HG03378 (cell line): Measurements from ENCODE around the gene SHROOM1.

ENCODE experiments used
- ATAC-seq: cut with Tn5 transposase; IDR thresholded peaks from one replicate; pipeline ENCODE4 v1.9.1; 2021; ENCODE audit warnings: mild to moderate bottlenecking, moderate library complexity; ENCODE audit not compliant: unreplicated experiment

The SHROOM1 gene

DNA sequence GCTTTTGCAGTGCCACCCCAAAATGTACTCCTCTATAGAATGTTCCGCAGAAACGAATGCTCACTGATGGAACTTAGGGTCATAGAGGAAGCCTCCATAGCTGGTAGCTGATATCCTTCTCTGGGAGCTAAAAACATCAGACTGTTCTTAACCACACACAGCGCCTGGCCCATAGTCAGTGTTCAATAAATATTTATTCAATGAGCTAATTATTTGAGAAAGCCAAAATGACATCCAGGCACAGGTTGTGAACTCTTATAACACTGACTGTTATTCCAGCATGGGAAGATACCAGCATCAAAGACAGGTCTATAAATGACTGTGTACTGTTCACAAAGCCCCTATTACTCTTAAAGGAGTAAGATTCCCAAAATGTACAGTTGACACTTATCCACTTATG, 22.9 kb upstream of the SHROOM1 start:
- ATAC-seq, result no peak

DNA sequence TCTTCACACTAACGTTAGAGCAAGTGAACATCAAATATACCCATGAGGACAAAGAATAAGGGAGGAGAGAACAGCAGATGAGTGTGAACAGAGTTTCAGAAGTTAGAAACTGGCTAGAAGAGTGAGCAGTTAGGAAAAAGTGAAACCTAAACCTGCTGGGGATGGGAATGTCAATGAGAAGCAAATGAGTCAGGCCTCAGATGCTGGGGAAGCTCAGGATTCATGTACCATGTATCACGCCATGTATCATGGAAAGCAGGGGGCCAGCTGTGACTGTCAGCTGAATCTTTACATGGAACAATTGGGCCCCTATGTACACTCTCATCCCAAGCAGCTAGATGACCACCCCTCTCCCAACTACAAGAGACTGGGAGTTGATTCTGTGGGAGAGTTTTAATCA, 19.6 kb upstream of the SHROOM1 start:
- ATAC-seq, result no peak

DNA sequence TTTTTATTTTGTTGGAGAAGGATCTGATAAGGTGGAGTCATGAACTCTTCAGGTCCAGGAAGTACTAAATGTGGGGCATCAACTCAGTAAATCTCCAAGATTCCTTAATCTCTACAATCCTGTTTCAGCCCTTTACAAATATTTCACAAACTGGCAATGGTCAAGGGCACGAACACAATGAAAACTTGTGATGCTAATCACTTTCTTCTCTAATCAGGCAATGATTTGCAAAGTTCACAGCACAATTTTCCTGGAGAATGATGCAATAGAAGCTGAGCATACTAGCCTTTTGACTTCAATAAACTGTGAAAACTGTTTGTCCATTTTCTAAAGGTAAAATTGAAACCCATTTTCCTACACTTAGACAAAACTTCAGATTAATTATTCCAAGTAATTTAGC, 18.9 kb upstream of the SHROOM1 start:
- ATAC-seq, result no peak

- no peak for ATAC-seq
Measured at GRCh38 chr5:132848270-132848669, 17.8 kb upstream of the SHROOM1 start.

- no peak for ATAC-seq
Measured at GRCh38 chr5:132841305-132841704, 10.9 kb upstream of the SHROOM1 start.

DNA sequence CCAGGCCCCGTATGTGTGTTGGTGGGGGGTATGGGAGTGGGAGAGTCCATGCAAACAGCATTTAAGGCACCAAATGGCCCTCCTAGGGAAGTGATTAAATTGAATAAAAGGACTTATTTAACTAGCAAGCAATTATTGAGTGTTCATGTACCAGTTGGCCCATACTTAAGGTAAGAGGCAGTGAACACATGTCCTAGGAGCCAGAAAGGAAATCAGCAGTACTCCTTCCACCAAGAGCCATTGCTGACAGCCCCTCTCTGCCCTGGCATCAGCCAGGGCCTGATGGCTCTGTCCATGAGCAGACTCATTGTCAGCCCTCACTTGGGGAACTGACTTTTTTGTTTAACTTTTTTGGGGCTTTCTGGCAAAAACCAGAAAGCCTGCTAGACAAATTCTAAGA, 10.4 kb upstream of the SHROOM1 start:
- no peak for ATAC-seq

DNA sequence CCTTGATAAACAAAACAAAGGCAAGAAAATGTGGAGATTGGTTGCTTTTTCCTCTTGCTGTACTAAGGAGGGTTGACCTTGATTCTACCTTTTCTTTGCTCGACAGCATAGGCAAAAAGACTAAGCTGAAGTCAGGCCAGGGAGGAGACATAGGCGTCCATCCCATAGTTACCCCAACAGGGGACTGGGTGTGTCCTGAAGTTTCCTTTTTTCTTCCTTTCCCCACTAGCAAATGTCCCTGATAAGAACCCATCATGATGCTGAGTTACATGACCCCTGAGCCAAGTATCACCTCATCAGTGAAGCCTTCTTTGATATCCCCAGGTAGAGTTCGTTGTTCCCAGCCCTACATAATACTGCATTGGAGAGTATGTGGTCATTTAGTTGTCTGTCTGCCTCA, 9.9 kb upstream of the SHROOM1 start:
- no peak for ATAC-seq

DNA sequence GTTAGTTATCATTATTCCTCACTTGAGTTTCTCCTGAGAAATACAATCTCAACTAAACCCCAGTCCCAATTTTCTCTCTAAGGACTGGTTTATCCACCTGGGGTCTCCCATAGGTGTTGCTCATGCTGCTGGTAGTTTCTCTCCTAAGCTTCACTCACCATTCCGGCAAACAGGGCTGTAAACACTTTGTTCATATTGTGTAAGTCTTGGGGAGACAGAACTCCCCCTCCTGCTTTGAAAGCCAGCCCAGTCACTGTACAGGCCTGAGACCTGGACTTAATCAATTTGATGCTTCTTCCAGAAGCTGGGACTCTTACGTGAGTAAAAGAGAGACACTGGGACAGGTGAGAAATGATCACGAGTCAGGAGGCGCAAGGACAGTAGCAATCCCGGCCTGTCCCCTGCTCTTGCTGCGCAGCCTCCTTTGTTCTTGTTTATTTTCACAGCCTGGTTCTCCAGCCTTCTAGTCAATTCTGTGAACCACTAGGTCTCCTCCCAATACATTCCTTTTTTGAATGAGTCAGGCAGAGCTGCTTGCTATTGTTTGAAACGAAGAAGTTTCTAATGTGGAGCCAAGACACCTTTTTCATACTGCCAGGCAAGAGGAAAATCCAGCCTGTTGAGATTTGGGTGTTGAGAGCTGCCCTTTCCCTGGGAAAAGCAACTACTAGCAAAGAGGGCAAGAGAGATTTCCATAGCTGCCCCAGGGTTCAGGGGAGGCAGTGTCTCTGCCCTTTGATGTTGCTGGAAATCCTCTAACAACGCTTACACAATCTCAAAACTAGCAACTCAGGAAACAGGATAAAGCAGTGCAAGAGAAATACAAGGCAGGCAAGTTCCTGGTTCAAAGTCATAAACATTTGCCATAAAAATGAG, 9.2 kb upstream of the SHROOM1 start:
- ATAC-seq, result no peak

DNA sequence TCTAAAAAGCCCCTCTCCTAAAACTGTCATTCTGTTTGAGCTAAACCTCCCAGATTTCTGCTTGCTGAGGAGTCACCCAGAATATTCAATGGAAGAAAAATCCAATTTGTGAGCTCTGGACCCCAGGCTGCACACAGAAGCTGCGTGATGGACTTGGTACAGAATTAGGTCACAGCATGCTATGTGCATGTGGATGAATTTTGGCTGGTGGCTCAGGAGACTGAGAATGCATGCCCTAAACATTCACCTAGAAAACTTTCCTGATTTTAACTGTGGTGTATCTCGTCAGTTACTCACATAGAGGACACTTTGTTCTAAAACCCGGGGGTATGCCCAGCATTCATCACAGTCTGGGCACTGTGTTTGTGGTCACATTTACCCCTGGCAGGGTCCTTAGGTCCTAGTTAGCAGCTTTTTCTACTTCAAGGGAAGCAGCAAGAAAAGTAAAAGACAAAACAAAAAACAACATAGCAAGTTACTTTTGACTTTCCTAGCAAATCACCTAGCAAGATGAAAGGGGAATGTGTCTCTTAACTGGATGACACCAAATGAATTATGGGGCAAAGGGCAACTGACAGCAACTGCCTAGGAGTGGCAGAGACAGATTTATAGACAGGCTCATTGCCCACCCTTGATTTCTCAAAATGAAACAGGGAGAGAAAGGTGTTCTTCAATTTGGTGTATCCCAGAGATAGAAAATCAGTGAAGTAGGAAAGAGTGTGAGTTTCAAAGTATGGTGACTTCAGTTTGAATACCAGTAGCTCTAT, 8.3 kb upstream of the SHROOM1 start:
- ATAC-seq, result no peak

- ATAC-seq, result no peak
Measured at GRCh38 chr5:132837868-132838267, 7.4 kb upstream of the SHROOM1 start.

DNA sequence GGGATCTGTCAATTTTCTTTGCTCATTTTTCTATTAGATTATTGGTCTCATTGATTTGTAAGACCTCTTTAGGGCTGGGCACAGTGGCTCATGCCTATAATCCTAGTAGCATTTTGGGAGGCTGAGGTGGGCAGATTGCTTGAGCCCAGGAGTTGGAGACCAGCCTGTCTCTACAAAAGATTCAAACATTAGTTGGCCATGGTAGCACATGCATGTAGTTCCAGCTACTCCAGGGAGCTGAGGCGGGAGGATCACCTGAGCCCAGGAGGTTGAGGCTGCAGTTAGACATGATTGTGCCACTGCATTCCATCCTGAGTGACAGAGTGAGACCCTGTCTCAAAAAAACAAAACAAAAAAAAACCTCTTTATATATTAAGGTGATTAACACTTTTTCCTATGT, 6.4 kb upstream of the SHROOM1 start:
- ATAC-seq, result no peak

GRCh38 chr5:132834057-132834456, 3.6 kb upstream of the SHROOM1 start:
- ATAC-seq, result no peak

DNA sequence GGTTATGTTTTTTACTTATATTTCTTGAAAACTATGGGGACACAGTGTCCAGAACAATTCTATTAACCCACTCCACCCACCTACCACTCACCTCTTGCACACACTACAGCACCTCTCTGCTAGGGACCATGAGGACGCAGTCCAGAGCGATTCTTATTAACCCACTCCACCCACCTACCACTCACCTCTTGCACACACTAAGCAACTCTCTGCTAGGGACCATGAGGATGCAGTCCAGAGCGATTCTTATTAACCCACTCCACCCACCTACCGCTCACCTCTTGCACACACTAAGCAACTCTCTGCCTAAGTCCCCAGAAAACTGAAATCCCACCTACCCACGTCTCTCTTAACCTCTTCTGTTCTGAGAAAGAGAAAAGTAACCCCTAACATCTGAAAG, 2.2 kb upstream of the SHROOM1 start:
- ATAC-seq, result no peak

DNA sequence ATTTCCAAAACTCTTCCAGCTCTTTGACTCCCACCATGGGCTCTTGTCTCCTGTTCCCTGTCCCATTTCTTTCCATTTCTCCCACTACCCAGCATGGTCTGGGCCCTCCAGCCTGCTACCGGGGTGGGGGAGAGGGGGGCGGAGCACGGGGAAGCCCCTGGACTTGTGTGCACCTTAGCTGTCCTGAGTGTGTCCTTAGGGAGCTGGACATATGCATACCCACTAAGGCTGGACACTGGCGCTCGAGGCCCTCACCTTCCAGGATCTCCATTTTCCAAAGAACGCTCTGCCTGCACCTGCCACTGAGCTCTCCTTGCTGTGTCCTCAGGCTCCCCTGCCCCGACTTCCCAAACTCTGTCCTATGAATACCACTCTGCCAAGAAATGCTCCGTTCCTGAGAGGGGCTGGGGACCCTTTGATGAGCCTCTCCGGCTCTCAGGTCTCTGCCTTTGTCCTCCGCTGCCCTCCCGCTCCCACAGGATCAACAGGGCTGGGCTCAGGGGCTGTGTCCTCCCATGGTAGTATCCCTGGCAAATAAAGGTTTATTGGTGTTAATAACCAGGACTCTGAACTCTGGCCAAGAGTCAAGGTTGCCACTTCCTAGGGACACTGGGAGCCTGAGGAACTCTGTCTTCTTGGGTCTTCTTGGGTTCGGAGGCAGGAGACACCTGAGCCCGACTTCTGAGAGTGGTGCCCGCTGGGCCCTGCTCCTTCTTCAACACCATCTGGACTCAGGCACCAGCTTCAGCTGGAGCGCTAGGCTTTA, 831 bp upstream of the SHROOM1 start:
- ATAC-seq, result no peak

- peak; percentile 61 for ATAC-seq
Measured at GRCh38 chr5:132829742-132830435, 558 bp downstream of the SHROOM1 start.

- no peak for ATAC-seq
Measured at GRCh38 chr5:132828846-132829494, 1.5 kb downstream of the SHROOM1 start.

DNA sequence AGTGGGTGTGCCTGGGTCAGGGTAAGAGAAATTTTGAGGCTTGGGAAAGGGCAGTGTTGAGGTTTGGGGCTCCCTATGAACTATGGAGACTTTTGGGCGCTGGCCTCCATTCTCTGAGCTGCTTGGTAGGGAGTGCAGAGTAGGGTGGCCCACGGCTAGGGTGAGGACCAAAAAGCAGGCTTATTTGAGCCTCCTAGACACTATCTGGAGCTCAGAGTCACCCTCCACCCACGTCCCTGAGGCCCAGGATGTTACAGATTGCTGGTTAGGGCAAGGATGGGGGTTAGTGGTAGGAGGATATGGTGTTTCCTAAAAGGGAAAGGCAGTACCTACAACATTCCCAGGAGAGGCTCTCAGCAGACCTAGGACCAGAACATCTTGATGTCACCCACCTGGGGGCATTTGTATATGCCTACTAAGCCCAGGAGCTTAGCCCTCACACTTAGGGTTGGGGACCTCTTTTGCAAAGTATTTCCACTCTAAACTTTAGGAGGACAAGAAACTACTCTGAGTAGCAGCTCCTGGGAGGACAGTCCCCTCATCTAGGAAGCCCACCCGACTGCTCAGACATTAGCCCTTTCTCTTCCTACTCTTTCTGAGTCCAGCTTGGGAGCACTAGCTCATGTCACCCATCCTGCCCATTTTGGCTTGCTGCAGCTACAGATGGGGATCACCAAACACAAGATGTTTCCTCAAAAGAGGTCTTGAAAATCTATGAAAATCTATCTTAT, 2.3 kb downstream of the SHROOM1 start:
- no peak for ATAC-seq

DNA sequence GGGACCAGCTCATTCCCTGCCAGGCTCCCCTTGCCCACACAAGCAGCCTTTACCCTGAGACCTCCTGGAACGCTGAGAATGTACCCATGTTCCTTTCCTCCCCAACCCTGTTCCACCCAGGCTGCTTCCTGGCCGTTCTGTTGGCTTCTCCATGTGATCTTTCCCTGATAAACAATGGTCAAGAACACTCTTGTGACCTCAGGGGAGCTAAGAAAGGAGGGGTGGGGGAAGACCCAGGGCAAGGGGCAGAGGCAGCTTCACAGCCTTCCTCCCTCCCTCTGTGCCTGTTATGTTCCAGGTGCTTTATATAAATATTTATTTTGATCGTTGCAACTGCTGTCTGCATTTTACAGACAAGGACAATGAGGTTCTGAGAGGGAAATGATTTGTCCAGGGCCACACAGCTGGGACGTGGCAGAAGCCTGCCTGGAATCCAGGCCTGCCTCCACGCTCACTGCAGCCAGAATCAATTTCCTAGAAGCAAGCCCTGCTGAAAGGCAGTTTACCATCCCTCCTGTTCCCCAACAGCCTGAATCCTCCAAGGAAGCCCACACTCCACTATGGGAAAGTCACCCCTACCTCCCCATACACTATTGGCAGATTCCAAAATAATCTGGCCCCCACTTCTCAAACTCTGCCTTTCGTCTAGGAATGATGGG, 3.9 kb downstream of the SHROOM1 start:
- ATAC-seq, result no peak

- no peak for ATAC-seq
Measured at GRCh38 chr5:132825834-132826391, 4.5 kb downstream of the SHROOM1 start.
